Fibroblast of skin of right quadriceps (primary cell): ENCODE measurements around the gene TNFRSF12A.
A peak's percentile ranks its signal among the peaks of the same experiment; 100 is the strongest.

Experiments
- DNase-seq: peaks from one replicate; pipeline ENCODE4 v3.0.0-alpha.2; 2013

Gene TNFRSF12A

DNA sequence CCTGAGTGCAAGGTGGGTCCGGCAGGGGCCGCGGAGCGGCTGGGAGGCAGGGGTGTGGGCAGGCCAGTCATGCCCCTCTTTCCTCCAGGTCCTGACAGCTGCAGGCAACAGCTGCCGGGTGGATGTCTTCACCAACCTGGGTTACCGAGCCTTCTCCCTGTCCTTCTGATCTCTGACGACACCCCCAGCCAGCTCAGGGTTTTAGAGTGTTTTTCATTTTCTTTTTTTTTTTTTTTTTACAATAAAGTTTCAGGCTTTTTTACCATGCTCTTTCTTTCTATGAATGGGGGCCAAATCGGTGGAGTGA, 7.3 kb downstream of the TNFRSF12A start:
- no peak for DNase-seq

- DNase-seq = peak; percentile 72
These were observed 8.0 kb downstream of the TNFRSF12A start for GRCh38 chr16:3027983-3028715.

- no peak for DNase-seq
These were observed 8.7 kb downstream of the TNFRSF12A start for GRCh38 chr16:3028716-3029319.

- peak; percentile 33 for DNase-seq
These were observed 9.5 kb downstream of the TNFRSF12A start for GRCh38 chr16:3029491-3030221.

- DNase-seq = no peak
These were observed 10.3 kb downstream of the TNFRSF12A start for GRCh38 chr16:3030222-3031212.

- no peak for DNase-seq
These were observed 12.5 kb downstream of the TNFRSF12A start for GRCh38 chr16:3032624-3033023.

DNA sequence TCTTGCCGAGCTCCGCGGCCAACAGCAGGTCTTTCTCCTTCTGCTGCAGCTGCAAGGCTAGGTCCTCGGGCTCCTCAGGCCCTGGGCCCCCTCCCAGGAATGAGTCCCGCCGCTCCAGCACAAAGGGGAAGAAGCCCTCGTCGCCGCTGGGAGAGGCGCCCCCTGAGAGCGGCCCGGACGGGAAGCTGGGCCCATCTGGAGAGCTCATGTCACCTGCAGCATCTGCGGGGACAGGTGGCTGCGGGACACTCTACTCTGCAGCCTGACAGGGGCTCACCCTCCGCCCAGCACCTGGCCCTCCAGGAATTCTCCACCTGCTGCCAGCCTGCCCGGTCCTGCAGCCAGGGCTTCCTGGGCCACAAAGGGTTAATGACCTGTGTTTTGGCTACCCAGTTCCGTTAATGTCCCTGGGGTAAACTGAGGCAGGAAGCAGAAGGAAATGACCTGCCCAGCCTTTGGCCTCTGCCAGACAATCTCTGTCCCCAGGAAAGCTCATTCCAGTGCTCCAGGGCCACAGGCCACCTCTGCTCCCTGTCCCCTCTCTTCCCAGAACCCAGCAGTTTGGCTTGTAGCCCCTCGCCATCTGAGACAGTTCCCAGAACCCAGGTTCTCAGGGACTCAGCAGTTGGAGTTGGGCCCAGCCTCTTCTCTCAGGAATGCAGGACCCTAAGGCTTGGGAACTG, 15.3 kb downstream of the TNFRSF12A start:
- no peak for DNase-seq

GRCh38 chr16:3035972-3036725, 16.0 kb downstream of the TNFRSF12A start:
- no peak for DNase-seq

- no peak for DNase-seq
These were observed 16.7 kb downstream of the TNFRSF12A start, which contains the start of gene BICDL2 for GRCh38 chr16:3036726-3037315. BICDL2 (minus strand) TSS chr16:3036944; CDS start chr16:3035496, 1,448 bp downstream.

DNA sequence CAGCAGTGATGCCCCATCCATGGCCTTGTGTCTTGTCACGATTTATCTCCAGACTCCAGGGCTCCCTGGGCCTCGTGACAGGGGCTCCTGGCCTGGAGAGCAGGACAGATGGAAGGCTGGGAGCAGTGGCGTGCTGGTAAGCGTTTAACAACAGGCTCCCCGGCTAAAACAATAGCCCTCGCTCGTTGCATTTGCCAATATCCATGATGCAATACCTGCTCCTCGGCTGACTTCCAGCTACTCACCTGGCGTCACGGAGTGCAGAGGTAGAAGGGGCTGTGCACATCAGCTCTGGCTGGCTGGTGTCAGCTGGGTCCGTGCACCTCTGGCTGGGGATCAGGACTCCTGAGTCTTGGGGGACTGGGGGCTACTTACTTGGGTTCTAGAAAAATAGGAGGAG, 18.1 kb downstream of the TNFRSF12A start:
- no peak for DNase-seq

DNA sequence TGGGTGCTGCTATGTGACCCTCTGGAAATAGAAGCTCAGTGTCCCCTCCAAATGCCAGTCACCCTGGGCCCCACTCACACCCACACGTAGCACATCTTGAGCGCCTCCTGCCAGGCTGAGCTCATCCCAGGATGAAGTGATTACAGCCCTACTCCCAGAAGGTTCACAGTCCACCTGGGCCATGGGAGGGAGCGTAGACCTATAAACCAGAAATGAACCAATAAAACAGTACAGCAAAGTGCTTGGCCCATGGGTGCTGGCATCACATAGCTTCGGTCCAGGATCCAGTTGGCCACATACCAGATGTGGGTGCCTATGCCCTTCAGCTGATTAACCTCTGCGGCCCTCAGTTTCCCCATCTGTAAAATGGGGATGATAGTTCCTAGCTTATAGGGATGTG, 18.7 kb downstream of the TNFRSF12A start:
- DNase-seq = no peak

- DNase-seq = no peak
These were observed 22.2 kb downstream of the TNFRSF12A start for GRCh38 chr16:3042376-3042775.

- DNase-seq = no peak
These were observed 24.5 kb downstream of the TNFRSF12A start for GRCh38 chr16:3044708-3045107.

GRCh38 chr16:3045758-3046640, 25.8 kb downstream of the TNFRSF12A start, which contains the start of gene MMP25:
MMP25 (plus strand) TSS chr16:3046561; CDS start chr16:3046918, 357 bp downstream.
- DNase-seq = no peak

GRCh38 chr16:3046641-3047386, 26.6 kb downstream of the TNFRSF12A start:
- DNase-seq = no peak

DNA sequence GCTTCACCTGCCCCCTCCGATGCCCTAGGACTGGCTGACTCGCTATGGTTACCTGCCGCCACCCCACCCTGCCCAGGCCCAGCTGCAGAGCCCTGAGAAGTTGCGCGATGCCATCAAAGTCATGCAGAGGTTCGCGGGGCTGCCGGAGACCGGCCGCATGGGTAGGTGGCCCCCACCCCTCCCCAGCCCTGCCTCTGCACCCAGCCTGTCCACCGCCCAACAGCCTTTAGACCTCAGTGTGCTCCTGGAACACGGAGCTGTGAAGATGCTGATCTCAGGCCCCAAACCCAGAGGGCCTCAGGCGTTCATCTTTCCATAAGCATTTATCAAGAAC, 27.2 kb downstream of the TNFRSF12A start:
- DNase-seq = no peak

DNA sequence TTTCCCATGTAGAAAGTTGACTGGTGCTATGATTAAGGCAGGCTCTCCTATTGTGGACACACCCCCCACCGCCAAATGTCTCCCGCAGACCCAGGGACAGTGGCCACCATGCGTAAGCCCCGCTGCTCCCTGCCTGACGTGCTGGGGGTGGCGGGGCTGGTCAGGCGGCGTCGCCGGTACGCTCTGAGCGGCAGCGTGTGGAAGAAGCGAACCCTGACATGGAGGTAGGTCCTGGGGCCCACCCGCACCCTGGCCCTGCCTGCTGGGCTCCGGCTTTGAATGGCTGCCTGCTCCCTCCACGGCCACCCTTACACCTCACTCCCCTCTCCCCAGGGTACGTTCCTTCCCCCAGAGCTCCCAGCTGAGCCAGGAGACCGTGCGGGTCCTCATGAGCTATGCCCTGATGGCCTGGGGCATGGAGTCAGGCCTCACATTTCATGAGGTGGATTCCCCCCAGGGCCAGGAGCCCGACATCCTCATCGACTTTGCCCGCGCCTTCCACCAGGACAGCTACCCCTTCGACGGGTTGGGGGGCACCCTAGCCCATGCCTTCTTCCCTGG, 29.8 kb downstream of the TNFRSF12A start:
- DNase-seq = no peak

DNA sequence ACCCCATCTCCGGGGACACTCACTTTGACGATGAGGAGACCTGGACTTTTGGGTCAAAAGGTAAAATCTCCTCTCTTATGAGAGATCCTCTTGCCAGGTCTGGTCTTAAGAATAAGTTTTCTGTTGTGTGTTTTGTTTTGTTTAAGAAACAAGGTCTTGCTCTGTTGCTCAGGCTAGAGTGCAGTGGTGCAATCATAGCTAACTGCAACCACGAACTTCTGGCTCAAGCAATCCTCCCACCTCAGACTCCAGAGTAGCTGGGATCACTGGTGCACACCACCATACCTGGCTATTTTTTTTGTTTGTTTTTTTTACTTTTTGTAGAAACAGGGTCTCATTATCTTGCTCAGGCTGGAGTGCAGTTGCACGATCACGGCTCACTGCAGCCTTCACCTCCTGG, 30.3 kb downstream of the TNFRSF12A start:
- DNase-seq = no peak

- DNase-seq = no peak
These were observed 30.8 kb downstream of the TNFRSF12A start for GRCh38 chr16:3051009-3051408.
